Karpas-422 (cell line): ENCODE data around the gene SLC2A5. TPM values are rescaled to one million over a fixed set of nuclear protein-coding genes. Genes with fewer than 3 reads are reported as not detected.

Source experiments
- DNase-seq: peaks from one replicate; pipeline ENCODE4 v3.0.0-alpha.2; 2015
- H2AFZ ChIP-seq: fragments of 200-600 bp; sonication (generic); 2 replicates; pipeline ENCODE4 v1.6.1; 2014; ENCODE audit warnings: antibody characterized with exemption, low read length, mixed read lengths
- H3K27ac ChIP-seq: fragments of 200-600 bp; sonication (generic); 2 replicates; pipeline ENCODE4 v1.5.1; 2014; ENCODE audit warnings: mild to moderate bottlenecking, low read length, moderate library complexity
- H3K27me3 ChIP-seq: fragments of 200-600 bp; sonication (generic); 2 replicates; pipeline ENCODE4 v1.6.1; 2014; ENCODE audit warnings: low read length, mixed read lengths
- H3K36me3 ChIP-seq: fragments of 200-600 bp; sonication (generic); 2 replicates; pipeline ENCODE4 v1.6.1; 2014; ENCODE audit warnings: low read length, mixed read lengths; ENCODE audit not compliant: insufficient read depth
- H3K4me1 ChIP-seq: fragments of 200-600 bp; sonication (generic); 2 replicates; pipeline ENCODE4 v1.6.1; 2014; ENCODE audit warnings: mild to moderate bottlenecking, low read length, mixed read lengths
- H3K4me2 ChIP-seq: fragments of 200-600 bp; sonication (generic); 2 replicates; pipeline ENCODE4 v1.6.1; 2014; ENCODE audit warnings: low read length, low read depth, mild to moderate bottlenecking; ENCODE audit not compliant: poor library complexity, severe bottlenecking
- H3K4me3 ChIP-seq: fragments of 200-600 bp; sonication (generic); 2 replicates; pipeline ENCODE4 v1.5.1; 2014; ENCODE audit warnings: mild to moderate bottlenecking, antibody characterized with exemption, low read length, mixed read lengths
- H3K79me2 ChIP-seq: fragments of 200-600 bp; sonication (generic); 2 replicates; pipeline ENCODE4 v1.6.1; 2014; ENCODE audit warnings: mild to moderate bottlenecking, low read length, mixed read lengths
- H3K9ac ChIP-seq: fragments of 200-600 bp; sonication (generic); 2 replicates; pipeline ENCODE4 v1.6.0; 2014; ENCODE audit warnings: low read length
- H3K9me2 ChIP-seq: fragments of 200-600 bp; sonication (generic), shearing (Covaris generic); replicated peaks from 2 replicates; pipeline ENCODE4 v1.6.0; 2014; ENCODE audit warnings: mild to moderate bottlenecking, low read length, moderate library complexity; ENCODE audit not compliant: insufficient read depth
- H3K9me3 ChIP-seq: fragments of 300-700, 200-600 bp; sonication (generic); 2 replicates; pipeline ENCODE4 v1.6.1; 2014; ENCODE audit warnings: low read length, mixed read lengths
- H4K20me1 ChIP-seq: fragments of 200-600 bp; sonication (generic); 2 replicates; pipeline ENCODE4 v1.6.1; 2014; ENCODE audit warnings: mild to moderate bottlenecking, antibody characterized with exemption, low read length, low read depth; ENCODE audit not compliant: insufficient read depth
- total RNA-seq: library from RNA; depleted of rRNA; stranded (reverse); fragments of >200 nt; shearing (Covaris generic); gene quantifications from 2 replicates; pipeline ENCODE4 v1.2.3, GENCODE V29; 2014; ENCODE audit warnings: low replicate concordance

Gene SLC2A5
- total RNA-seq, 1 experiment from 2014 or later, result 0.22 TPM

DNA sequence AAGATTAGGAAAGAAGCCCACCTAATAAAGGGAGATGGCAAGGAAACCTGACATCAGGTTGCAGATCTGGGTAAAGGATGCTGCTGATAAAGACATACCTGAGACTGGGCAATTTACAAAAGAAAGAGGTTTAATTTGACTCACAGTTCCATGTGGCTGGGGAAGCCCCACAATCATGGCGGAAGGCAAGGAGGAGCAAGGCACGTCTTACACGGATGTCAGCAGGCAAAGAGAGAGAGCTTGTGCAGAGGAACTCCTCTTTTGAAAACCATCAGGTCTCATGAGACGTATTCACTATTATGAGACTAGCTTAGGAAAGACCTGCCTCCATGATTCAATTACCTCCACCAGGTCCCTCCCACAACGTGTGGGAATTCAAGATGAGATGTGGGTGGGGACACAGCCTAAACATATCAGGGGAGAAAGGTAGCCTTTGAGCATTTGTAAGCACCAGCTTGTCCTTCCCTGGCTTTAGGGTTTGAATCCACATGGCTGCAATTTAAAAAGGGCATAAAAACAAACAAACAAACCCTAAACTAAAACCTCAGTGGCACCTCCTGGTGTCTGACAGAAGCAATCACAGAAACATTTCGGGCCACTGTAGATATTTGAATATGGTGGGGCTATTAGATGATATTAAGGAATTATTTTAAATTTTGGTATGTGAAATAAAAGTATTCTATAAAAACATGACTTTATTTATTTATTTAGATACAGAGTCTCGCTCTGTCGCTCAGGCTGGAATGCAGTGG is 76.3 kb downstream of the SLC2A5 start:
- DNase-seq, result peak; percentile 19
- H3K4me1 ChIP-seq, result no peaks in the 10 kb centered on the region
- H3K4me2 ChIP-seq, result no peak overlapping the region
- no peaks in the 10 kb centered on the region for H3K79me2 ChIP-seq
- no peaks in the 10 kb centered on the region for H3K27me3 ChIP-seq
- H4K20me1 ChIP-seq, result no peaks in the 10 kb centered on the region
- no peaks in the 10 kb centered on the region for H3K9me3 ChIP-seq
- H2AFZ ChIP-seq, result no peak overlapping the region
- no peaks in the 10 kb centered on the region for H3K36me3 ChIP-seq
- no peak overlapping the region for H3K4me3 ChIP-seq
- H3K9ac ChIP-seq, result no peak overlapping the region
- H3K27ac ChIP-seq, result no peak overlapping the region
- no peaks in the 10 kb centered on the region for H3K9me2 ChIP-seq

DNA sequence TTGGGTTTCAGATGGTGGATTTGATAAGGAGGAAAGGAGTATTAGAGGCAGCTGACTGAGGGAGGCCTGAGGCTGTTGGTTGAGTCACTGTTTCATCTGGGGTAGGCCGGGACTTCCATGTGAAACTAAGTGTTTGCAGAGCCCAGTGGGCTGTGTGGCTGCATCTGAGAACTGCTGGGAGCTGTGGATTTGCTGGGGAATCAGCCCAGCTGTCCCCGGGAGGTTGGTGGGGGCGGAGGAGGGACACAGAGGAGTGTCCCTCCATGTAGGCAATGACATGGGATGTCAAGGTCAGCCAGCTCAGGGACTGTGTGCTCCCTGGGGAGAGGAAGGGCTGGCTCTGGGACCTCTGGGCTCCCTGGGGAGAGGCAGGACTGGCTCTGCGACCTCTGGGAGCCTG is 79.6 kb downstream of the SLC2A5 start:
- no peak overlapping the region for H2AFZ ChIP-seq
- no peaks in the 10 kb centered on the region for H3K4me1 ChIP-seq
- H3K4me3 ChIP-seq, result no peak overlapping the region
- no peaks in the 10 kb centered on the region for H3K79me2 ChIP-seq
- no peaks in the 10 kb centered on the region for H3K9me2 ChIP-seq
- no peak overlapping the region for H3K4me2 ChIP-seq
- no peaks in the 10 kb centered on the region for H3K27me3 ChIP-seq
- no peaks in the 10 kb centered on the region for H3K9me3 ChIP-seq
- no peaks in the 10 kb centered on the region for H4K20me1 ChIP-seq
- no peak for DNase-seq
- H3K9ac ChIP-seq, result no peak overlapping the region
- H3K36me3 ChIP-seq, result no peaks in the 10 kb centered on the region
- no peak overlapping the region for H3K27ac ChIP-seq

DNA sequence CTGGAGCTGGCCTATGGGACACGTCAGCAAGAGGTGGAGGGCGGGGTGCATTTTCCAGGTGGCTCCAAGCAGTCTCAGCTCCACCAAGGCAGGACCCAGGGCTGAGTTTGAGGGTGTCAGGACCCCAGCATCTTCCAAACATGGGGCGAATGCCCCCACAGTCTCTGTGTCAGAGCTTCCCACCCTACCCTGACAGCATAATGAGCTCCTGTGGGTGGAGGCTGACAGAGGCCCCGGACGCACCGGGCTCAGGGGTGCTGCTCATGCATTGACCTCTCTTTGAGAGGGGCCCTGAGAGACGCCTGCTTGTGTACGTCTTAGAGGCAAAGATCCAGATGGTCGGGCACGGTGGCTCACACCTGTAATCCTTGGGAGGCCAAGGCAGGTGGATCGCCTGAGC is 80.4 kb downstream of the SLC2A5 start:
- H3K9me2 ChIP-seq, result no peaks in the 10 kb centered on the region
- H3K9ac ChIP-seq, result no peak overlapping the region
- H2AFZ ChIP-seq, result no peak overlapping the region
- H3K4me2 ChIP-seq, result no peak overlapping the region
- H3K4me1 ChIP-seq, result no peaks in the 10 kb centered on the region
- DNase-seq, result no peak
- H3K27ac ChIP-seq, result no peak overlapping the region
- H3K79me2 ChIP-seq, result no peaks in the 10 kb centered on the region
- no peak overlapping the region for H3K4me3 ChIP-seq
- H3K27me3 ChIP-seq, result no peaks in the 10 kb centered on the region
- no peaks in the 10 kb centered on the region for H4K20me1 ChIP-seq
- no peaks in the 10 kb centered on the region for H3K36me3 ChIP-seq
- H3K9me3 ChIP-seq, result no peaks in the 10 kb centered on the region

DNA sequence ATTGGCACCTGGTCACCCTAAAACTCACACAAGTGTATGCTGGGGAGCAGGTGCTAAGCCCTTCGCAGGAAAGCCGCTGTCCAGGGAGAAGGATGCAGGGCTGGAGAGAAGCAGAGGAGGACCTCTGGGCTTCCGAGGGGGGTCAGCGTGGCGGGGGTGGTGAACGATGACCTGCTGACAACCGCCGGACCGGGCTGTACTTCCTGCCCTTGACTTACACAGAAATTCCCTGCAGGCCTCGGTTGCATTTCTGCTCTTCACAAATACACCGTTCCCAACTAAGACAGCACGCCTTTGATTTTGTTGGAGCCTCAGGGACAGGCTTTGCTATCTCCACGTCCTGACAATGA is 80.8 kb downstream of the SLC2A5 start:
- no peaks in the 10 kb centered on the region for H3K36me3 ChIP-seq
- H3K27me3 ChIP-seq, result no peaks in the 10 kb centered on the region
- no peak overlapping the region for H3K4me2 ChIP-seq
- no peak for DNase-seq
- H3K9me3 ChIP-seq, result no peaks in the 10 kb centered on the region
- H3K9me2 ChIP-seq, result no peaks in the 10 kb centered on the region
- H4K20me1 ChIP-seq, result no peaks in the 10 kb centered on the region
- no peak overlapping the region for H2AFZ ChIP-seq
- no peak overlapping the region for H3K9ac ChIP-seq
- no peak overlapping the region for H3K4me3 ChIP-seq
- H3K79me2 ChIP-seq, result no peaks in the 10 kb centered on the region
- H3K27ac ChIP-seq, result no peak overlapping the region
- no peaks in the 10 kb centered on the region for H3K4me1 ChIP-seq

DNA sequence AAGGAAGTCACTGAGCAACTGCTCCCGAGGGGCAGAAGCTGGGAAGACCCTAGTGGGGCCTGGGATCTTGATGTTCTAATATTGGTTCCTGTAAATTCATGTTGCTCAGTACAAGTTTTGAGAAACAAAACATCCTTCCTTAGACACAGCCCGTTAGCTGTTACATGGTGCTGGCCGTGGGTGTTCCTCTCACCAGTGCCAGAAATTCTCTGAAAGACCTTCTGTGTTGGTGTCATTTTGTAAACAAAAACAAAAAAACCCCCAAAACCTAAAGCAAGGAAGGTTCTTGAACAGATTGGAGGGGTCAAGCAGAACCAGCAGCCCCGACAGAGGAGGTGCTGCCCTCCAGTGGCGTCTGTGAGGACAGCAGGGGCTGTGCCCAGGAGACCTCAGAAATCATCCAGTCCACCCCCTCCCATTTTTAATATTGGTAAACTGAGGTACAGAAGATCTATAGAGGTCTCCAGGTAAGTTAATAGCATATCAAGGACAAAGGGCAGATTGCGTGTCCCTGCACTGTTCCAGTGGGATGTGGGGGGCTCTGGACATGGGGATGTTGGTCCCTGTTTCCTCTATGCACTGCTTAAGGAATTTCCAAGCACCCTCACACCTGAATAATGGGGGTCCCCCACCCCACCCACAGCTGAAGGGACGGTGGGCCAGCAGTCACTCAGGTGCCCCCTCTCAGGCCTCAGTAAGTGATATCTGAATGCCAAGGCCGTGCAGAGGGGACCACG is 81.4 kb downstream of the SLC2A5 start:
- H2AFZ ChIP-seq, result no peak overlapping the region
- no peaks in the 10 kb centered on the region for H3K79me2 ChIP-seq
- no peaks in the 10 kb centered on the region for H4K20me1 ChIP-seq
- H3K9me3 ChIP-seq, result no peaks in the 10 kb centered on the region
- no peak overlapping the region for H3K4me2 ChIP-seq
- H3K36me3 ChIP-seq, result no peaks in the 10 kb centered on the region
- no peak overlapping the region for H3K9ac ChIP-seq
- DNase-seq, result peak; percentile 63
- H3K27me3 ChIP-seq, result no peaks in the 10 kb centered on the region
- no peak overlapping the region for H3K27ac ChIP-seq
- no peaks in the 10 kb centered on the region for H3K4me1 ChIP-seq
- H3K4me3 ChIP-seq, result no peak overlapping the region
- H3K9me2 ChIP-seq, result no peaks in the 10 kb centered on the region

DNA sequence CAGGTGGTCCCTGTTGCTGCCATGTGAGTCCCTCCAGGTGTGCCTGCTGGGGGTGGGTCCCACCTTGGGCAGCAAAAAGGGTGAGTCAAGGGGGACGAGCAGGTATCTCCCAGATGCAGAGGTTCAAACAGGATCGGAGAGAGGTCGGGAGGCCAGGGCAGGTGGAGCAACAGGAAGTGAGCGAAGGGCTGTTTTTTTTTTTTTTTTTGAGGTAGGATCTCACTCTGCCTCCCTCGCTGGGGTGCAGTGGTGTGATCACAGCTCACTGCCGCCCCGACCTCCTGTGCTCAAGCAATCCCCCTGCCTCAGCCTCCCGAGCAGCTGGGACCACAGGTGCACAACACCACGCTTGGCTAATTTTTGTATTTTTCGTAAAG is 82.6 kb downstream of the SLC2A5 start:
- H3K9ac ChIP-seq, result no peak overlapping the region
- no peak overlapping the region for H3K4me3 ChIP-seq
- H3K9me3 ChIP-seq, result no peaks in the 10 kb centered on the region
- H3K36me3 ChIP-seq, result no peaks in the 10 kb centered on the region
- H2AFZ ChIP-seq, result no peak overlapping the region
- H3K4me1 ChIP-seq, result no peaks in the 10 kb centered on the region
- H3K9me2 ChIP-seq, result no peaks in the 10 kb centered on the region
- no peak overlapping the region for H3K27ac ChIP-seq
- H3K79me2 ChIP-seq, result no peaks in the 10 kb centered on the region
- no peak for DNase-seq
- no peaks in the 10 kb centered on the region for H3K27me3 ChIP-seq
- no peak overlapping the region for H3K4me2 ChIP-seq
- H4K20me1 ChIP-seq, result no peaks in the 10 kb centered on the region

DNA sequence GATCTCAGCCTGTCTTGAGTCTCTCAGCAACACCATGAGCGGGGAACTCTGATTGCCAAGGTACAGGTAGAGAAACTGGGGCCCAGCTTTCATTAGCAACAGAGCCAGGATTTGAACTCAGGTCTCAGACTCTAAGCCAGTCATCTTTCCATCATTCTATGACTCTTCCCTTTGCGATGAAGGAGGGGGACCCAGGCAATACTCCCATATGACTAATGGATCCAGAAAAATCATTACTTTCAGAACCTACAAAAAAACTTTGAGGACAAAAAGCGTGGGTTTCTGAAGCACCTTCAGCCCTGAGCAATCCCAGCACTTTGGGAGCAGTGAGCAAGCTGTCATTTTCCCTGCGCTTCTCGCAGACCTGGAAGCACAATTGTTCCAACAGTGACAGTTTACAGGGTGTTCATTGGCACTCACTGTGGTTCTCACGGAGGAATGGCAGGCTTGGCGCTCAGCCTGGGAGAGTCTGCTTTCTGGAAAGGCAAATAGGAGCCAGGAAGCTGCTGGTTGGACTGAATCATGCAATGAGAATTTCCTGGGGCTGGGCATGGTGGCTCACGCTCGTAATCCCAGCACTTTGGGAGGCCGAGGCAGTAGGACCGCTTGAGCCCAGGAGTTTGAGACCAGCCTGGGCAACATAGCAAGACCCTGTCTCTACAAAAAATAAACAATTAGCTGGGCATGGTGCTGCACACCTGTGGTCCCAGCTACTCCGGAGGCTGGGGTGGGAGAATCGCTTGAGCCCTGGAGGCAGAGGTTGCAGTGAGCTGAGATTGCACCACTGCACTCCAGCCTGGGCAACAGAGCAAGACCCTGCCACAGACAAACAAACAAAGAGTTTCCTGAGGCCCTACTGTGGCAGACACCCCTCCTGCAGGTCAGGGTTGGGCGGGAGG is 83.3 kb downstream of the SLC2A5 start:
- Histone ChIP-seq H3K79me2 (no peaks in the 10 kb centered on the region), H4K20me1 (no peaks in the 10 kb centered on the region), H3K9ac (no peak overlapping the region), H3K9me3 (no peaks in the 10 kb centered on the region), H2AFZ (no peak overlapping the region), H3K27ac (no peak overlapping the region), H3K4me2 (no peak overlapping the region), H3K36me3 (no peaks in the 10 kb centered on the region), H3K27me3 (no peaks in the 10 kb centered on the region), H3K4me1 (no peaks in the 10 kb centered on the region), H3K9me2 (no peaks in the 10 kb centered on the region), H3K4me3 (no peak overlapping the region)
- no peak for DNase-seq
